ENCODE results near the gene LELP1. TPM values are rescaled to one million over a fixed set of nuclear protein-coding genes. Genes with fewer than 3 reads are reported as not detected.

LELP1 gene
- total RNA-seq, 1 experiment from 2014 or later: not detected

GRCh38 chr1:153220606-153221303, 17.5 kb downstream of the LELP1 start:
- no peak overlapping the region for H3K4me2 ChIP-seq (ENCODE audit: insufficient read depth, insufficient read length, low read length)
- H4K20me1 ChIP-seq (ENCODE audit: control insufficient read depth, insufficient read depth, insufficient read length): no peaks in the 10 kb centered on the region
- H4K8ac ChIP-seq (replicated peaks; ENCODE audit: insufficient read length, low read depth, low read length): no peak overlapping the region
- H3K4me1 ChIP-seq (ENCODE audit: insufficient read depth, low read length): no peaks in the 10 kb centered on the region
- WGBS (ENCODE audit: extremely low coverage, insufficient read length, low lambda C conversion rate): no CpG with 5 or more reads among the region's 6 CpGs
- H2BK120ac ChIP-seq (ENCODE audit: low read depth, low read length, poor library complexity, severe bottlenecking): no peak overlapping the region
- H3K14ac ChIP-seq (ENCODE audit: insufficient read depth, low read length): no peak overlapping the region
- no peaks in the 10 kb centered on the region for H3K9me3 ChIP-seq (ENCODE audit: control insufficient read depth, low read depth, low read length)
- H3K9ac ChIP-seq (ENCODE audit: extremely low read depth, insufficient read length, low read length): no peak overlapping the region
- H2AFZ ChIP-seq (ENCODE audit: low read length): no peak overlapping the region
- H3K56ac ChIP-seq (ENCODE audit: insufficient read length, low read depth, low read length): no peak overlapping the region
- DNase-seq: no peak
- H3K18ac ChIP-seq (ENCODE audit: insufficient read length, low read depth, low read length): no peak overlapping the region
- Mint-ChIP-seq H3K4me3 (no peak overlapping the region), H3K27me3 (ENCODE audit: low read depth) (peaks cover 15% of the 10 kb centered on the region), H3K4me1 (no peaks in the 10 kb centered on the region), H3K27ac (no peak overlapping the region), H3K36me3 (ENCODE audit: insufficient read depth in 1 of 3, low read depth in 3 of 3) (no peaks in the 10 kb centered on the region), H3K9me3 (no peaks in the 10 kb centered on the region; a peak in 2 of 5 replicates)
- H2BK12ac ChIP-seq (ENCODE audit: insufficient read length, low read depth, low read length): no peak overlapping the region
- H2AK5ac ChIP-seq (ENCODE audit: insufficient read length, low read length): no peak overlapping the region
- no peak overlapping the region for H4K5ac ChIP-seq (ENCODE audit: insufficient read length, low read depth, low read length)
- no peaks in the 10 kb centered on the region for H3K23me2 ChIP-seq (ENCODE audit: insufficient read length, low read depth, low read length, poor library complexity, severe bottlenecking)
- H3K27me3 ChIP-seq (ENCODE audit: insufficient read depth, low read length): no peaks in the 10 kb centered on the region
- H4K91ac ChIP-seq (ENCODE audit: insufficient read length, low read depth, low read length): no peak overlapping the region
- no peak overlapping the region for H2BK20ac ChIP-seq (ENCODE audit: low read depth, low read length, poor library complexity, severe bottlenecking)
- H3K23ac ChIP-seq (ENCODE audit: insufficient read length, low read depth, low read length): no peak overlapping the region
- no peak overlapping the region for H2BK15ac ChIP-seq (ENCODE audit: low read depth, low read length)
- H2BK5ac ChIP-seq (ENCODE audit: insufficient read length, low read length): no peak overlapping the region
- no peaks in the 10 kb centered on the region for H3K79me1 ChIP-seq (ENCODE audit: insufficient read depth, low read depth, low read length, poor library complexity, severe bottlenecking)
- H3T11ph ChIP-seq (ENCODE audit: low read length): no peak overlapping the region
- TF ChIP-seq CTCF (conservative IDR thresholded peaks at IDR 0.05): no peak
- no peak overlapping the region for H3K4ac ChIP-seq (ENCODE audit: low read depth, low read length)
- H3K27ac ChIP-seq (ENCODE audit: insufficient read length, low read depth, low read length): no peak overlapping the region
- no peaks in the 10 kb centered on the region for H3K79me2 ChIP-seq (ENCODE audit: insufficient read depth, low read length)

Measured in H9 (cell line).